Stimulated activated CD8-positive, alpha-beta memory T cell treated with anti-CD3 and anti-CD28 coated beads, Interleukin-4, amount 100 ng/mL, for 48 hours (primary cell): Measurements from ENCODE around the gene ATP5MK.
"Not testable (repeated sequence)": the region's sequence is repeated elsewhere in the genome, so short reads cannot be mapped to it uniquely, and the experiment has no call there.

Source experiments
- DNase-seq: peaks from one replicate; pipeline ENCODE4 v3.0.0-alpha.2; 2020

Gene ATP5MK, protein sequence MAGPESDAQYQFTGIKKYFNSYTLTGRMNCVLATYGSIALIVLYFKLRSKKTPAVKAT

DNA sequence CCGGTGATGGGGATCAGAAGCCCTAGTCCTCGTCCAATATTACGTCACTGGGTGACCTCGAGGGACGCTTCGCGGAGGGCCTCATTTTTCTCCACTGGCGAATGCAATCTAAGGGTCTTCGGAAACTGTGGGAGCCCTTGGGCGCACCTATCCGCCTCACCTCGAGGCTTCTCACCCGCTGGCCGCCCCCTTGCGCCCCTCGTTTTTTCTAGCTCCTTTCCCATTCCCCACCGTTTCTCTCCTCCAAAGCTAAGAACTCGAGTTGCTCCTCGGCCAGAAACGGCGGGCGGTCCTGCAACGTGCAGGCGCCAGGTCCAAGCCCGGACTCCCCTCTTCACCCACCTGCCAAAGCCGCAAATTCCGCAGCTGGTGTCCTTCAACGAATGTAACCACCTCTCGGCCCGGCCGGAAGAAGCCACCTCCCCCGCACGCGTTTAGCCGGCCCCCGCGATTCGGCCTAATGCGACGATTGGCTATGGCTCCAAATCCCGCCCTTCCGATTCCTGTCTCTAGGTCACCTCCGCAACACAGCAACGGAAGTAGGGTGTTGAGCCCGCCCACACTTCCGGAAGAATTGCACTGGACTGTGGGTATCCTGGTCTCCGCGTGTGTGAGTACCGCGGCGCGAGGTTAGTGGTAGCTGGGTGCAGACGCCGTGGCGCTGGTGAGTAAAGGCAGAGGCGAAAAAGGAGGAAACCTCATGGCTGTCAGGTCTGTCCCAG lies at the start of gene ATP5MK, which contains the start of gene PDCD11:
Gene ATP5MK (minus strand): TSS at position 409 of the 722 bp plus-strand sequence. CDS start 4,018 bp downstream, outside the sequence.
Gene PDCD11 (plus strand): TSS at position 560 of the 722 bp plus-strand sequence. CDS start 1,801 bp downstream, outside the sequence.
- peak; percentile 97 for DNase-seq

DNA sequence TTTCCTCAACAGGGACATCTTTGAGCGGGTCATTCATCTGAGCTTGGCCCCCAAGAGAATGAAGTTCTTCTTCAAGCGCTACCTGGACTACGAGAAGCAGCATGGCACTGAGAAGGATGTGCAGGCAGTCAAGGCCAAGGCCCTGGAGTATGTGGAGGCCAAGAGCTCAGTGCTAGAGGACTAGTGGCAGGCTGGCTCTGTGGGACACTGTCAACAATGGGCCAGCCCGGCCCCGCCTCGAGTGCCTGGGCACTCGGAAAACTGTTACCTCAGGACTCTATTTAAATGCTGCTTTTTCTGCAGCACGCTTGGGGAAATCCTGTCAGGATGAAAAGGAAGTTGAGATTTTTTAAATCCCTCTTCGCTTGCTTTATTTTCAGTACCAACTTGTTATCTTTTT lies 49.1 kb upstream of the ATP5MK start:
- no peak for DNase-seq

DNA sequence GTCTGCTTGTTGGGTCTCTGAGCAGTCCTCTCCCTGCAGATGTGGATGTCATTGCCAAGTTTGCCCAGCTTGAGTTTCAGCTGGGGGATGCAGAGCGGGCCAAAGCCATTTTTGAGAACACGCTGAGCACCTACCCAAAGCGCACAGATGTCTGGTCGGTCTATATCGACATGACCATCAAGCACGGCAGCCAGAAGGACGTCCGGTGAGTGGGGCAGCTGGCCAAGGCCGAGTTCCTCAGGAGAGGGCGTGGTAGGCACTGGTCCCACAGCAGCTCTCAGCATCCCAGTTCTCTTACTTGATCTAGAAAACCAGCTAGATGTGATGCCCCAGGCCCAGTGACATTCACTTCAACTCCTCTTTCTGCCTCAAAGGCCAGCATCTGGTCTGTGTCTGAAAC lies 48.2 kb upstream of the ATP5MK start:
- DNase-seq, result no peak

DNA sequence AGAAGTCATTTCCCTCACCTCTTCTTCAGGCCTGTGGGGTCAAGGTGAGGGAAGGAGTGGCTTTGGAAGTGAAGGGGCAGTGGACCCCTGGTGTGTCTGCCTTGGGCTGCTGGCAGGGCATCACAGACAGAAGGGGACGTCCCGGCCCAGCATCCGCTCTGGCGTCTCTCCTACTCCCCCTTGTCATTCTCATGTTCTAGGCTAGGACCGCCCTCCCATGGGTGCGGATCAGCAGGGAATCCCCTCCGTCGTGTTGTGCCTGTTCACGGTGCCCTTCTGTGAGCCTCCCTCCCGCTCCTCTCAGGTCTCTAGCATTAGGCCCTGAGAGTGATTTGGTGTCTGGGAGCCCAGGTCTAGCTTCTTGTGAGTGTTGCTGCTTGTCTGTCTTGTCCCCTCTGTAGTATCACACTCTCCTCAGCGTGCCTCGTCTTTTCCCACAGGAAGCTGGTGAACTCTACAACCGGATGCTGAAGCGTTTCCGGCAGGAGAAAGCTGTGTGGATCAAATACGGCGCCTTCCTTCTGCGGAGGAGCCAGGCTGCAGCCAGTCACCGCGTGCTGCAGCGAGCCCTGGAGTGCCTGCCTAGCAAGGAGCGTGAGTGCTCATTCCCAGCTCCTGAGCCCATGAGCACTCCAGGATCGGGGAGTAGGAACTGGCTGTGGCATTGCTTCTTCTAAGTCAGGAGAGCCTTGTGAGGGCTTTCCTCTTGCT lies 47.4 kb upstream of the ATP5MK start:
- no peak for DNase-seq

DNA sequence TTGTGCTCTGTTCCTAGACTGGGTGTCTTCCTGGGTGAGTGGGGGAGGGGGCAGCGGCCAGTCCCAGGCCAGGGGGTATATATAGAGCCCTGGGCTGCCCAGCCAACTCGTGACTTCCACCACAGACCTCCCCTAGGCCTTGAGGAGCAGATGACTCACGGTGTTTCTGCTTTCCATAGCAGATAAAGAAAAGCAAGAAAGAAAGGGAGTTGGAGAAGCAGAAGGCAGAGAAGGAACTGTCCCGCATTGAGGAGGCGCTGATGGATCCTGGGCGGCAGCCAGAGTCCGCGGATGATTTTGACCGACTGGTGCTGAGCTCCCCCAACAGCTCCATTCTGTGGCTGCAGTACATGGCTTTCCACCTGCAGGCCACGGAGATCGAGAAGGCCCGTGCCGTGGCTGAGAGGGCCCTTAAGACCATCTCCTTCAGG lies 45.8 kb upstream of the ATP5MK start:
- no peak for DNase-seq

DNA sequence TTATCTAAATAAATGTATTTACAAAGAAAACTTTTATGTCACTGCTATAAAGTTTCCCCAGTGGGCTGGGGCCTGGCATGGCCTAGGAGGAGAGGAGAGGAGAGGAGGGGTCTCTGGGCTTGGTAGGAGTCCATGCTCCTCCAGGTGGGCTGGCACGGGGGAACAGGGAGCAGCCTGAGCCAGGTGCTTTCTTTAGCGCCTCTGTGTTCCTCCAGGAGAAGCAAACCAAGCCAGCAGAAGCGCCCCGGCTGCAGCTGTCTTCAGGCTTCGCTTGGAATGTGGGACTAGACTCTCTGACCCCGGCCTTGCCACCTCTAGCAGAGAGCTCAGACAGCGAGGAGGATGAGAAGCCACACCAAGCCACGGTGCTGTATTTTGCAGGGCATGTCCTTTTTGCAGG lies 45.3 kb upstream of the ATP5MK start:
- DNase-seq, result no peak

DNA sequence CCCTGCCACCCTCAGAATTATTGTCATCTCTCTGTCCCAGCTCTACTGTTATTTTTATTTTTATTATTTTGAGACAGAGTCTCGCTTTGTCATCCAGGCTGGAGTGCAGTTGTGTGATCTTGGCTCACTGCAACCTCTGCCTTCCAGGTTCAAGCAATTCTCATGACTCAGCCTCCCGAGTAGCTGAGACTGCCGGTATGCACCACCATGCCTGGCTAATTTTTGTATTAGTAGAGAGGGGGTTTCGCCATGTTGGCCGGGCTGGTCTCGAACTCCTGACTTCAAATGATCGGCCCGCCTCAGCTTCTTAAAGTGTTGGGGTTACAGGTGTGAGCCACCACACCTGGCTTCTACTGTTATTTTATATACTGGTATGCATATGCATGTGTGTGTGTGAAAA lies 44.9 kb upstream of the ATP5MK start:
- DNase-seq, result no peak

DNA sequence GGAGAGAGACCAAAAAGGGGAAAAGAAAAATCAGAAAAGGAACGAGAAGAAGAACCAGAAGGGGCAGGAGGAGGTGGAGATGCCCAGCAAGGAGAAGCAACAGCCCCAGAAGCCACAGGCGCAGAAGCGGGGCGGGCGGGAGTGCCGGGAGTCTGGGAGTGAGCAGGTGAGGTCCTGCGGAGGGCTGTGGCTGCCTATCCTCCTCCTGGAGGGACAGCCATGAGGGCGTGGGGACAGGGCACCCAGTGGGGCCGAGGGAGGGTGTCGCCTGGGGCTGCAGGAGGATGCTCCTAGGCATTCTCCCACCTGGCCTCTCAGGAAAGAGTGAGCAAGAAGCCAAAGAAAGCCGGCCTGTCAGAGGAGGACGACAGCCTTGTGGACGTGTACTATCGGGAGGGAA lies 44.1 kb upstream of the ATP5MK start:
- no peak for DNase-seq

DNA sequence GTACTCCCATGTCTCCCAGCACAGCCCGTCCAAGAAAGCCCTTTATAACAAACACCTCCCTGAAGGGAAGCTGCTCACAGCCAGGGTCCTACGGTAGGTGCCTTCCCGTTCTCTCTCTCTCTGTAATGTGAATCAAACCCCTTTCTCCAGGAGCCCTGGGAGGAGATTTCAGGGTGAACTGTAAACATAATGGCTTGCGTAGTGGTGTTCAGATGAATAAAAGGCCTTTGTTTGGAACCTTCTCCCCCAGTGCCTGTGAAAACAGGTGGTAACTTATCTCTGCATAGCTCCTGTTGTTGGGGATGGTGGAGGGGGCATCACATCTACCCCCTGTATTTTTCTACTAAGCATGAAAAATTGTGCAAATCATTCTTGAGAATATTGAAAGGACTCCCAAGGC lies 43.5 kb upstream of the ATP5MK start:
- DNase-seq, result no peak

DNA sequence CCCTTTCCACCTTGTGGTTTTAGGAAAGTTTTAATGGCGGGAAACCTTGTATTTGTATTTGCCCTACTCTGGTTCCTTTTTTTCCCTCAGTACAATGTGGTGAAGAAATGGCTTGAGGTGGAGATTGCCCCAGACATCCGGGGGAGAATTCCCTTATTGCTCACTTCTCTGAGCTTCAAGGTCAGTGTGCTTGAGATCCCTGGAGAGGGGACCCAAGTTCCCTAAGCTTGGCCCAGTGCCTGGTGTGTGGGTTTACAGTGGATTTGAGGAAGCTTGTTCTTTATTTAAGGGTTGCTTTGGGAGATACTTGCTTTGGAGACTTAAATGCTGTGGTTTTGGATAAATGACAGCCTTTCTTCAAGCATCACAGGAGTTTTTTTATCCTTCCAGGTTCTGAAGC lies 37.6 kb upstream of the ATP5MK start:
- DNase-seq, result no peak

DNA sequence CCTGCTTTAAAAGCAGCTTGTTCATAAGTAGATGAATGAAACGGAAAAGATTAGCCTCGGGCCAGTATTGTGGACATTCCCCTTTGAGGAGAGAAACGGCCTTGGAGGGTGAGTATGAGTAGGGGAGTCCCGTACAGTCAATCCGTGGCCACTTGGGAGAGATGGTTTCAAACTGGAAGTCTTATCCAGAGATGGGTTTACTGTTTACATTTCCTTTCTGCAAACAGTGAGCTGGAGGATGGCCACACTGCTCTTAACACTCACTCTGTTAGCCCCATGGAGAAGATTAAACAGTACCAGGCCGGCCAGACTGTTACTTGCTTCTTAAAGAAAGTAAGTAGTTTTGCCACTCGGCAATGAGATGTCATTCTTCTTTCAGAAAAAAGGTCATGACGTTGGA lies 35.6 kb upstream of the ATP5MK start:
- DNase-seq, result no peak

DNA sequence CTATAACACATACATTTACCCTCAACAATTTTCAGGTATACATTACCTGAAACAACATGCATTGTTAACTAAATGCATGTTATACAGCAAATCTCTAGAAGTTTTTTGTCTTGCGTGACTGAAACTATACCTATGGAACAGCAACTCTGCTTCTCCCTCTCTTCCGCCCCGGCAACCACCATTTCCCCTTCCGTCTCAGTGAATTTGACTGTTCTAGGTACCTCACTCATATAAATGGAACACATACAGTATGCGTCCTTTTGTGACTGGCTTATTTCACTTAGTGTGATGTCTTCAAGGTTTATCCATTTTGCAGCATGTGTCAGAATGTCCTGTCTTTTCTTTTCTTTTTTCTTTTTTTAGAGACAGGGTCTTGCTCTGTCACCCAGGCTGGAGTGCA lies 33.4 kb upstream of the ATP5MK start:
- DNase-seq, result no peak

DNA sequence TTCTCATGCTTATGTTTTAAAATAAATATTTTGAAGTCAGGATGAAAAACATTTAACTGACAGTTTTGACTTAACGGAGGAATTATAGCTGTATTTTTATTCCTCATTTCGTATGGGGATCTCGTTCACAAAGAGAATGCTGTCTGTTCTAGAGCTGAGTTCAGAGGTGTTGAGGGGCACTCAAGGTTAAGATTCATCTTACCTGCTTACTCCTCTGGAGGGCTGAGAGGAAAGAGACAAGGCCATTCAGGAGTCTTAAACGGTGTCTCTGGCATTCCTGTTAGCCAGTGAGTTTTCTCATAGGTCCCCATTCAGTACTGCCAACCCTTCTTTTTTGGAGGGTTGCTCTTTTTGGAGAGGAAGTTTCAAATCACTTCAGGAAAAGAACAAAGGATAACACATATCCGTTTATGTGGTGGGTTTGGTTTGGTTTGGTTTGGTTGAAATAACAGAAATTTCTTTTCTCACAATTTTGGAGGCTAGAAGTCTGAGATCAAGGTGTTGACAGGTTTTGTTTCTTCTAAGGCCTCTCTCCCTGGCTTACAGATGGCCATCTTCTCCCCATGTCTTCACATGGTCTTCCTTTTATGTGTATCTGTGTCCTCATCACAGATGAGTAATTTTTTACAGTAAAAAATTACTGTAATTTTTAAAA lies 32.8 kb upstream of the ATP5MK start:
- DNase-seq, result no peak

DNA sequence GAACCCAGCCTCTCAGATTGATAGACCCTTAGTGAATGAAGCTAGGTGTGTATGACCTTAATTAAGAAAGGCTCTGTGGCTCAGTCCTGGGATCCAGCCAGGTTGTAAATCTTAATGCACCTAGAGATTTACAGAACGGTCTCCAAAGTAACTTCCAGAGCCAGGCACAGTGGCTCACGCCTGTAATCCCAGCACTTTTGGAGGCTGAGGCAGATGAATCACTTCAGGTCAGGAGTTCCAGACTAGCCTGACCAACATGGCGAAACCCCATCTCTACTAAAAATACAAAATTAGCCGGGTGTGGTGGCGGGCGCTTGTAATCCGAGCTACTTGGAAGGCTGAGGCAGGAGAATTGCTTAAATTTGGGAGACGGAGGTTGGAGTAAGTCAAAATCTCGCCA lies 31.6 kb upstream of the ATP5MK start:
- DNase-seq, result no peak

DNA sequence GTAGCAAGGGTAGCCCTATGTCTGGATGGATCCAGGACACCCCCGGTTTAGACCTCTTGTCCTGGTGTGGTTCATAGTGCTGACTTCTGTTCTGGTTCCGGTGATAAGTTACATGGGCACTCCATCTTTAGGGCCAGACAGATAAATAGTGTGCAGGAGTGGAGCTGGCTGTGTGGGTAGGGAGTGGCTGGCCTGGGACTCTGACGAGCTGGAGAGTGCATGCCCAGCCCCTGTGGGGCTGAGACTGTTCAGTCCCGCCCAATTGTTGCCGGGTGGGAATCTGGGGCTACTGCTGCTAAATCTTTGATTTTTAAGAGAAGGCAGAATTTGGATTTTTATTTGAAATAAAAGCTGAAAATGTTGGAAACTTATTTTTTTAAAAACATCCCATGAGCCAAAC lies 27.5 kb upstream of the ATP5MK start:
- DNase-seq, result no peak

DNA sequence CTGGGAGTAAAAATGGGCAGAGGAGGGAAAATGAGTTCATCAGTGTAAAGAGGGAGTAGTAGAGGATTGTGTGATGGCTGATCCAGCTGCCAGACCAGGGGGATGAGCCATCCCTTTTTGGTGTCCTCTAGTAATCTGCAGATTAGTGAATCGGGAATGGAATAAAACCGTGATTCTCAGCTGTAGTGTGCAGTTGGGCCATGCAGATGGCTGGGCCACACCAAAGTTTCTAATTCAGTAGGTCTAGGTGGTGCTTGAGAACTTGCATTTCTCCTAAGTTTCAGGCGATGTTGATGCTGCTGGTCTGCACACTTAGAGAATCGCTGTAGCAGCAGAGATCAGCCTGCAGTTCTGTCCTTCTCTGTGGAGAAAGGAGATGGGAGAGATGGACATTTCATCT lies 22.8 kb upstream of the ATP5MK start:
- DNase-seq, result no peak

DNA sequence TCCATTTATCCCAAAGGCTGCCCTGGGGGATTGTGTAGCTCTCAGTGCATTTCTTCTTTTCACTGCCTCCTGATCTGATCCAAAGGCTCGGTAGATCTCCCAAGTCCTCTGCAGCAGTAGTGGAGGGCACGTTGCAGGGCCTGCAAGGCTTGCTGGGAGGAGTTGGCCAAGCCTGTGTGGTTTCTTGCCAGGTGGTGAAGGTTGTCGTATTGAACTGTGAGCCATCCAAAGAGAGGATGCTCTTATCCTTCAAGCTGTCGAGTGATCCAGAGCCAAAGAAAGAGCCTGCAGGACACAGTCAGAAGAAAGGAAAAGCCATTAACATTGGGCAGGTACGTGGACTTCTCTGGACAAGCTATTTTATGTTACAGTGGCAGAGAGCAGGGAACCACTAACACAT lies 21.3 kb upstream of the ATP5MK start:
- DNase-seq, result no peak

DNA sequence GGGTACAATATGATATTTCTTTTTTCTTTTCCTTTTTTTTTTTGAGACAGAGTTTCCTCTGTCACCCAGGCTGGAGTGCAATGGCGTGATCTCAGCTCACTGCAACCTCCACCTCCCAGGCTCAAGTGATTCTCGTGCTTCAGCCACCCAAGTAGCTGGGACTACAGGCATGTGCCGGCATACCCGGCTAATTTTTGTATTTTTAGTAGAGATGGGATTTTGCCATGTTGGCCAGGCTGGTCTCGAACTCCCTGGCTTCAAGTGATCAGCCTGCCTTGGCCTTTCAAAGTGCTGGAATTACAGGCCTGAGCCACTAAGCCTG lies 20.8 kb upstream of the ATP5MK start:
- not testable (repeated sequence) for DNase-seq

DNA sequence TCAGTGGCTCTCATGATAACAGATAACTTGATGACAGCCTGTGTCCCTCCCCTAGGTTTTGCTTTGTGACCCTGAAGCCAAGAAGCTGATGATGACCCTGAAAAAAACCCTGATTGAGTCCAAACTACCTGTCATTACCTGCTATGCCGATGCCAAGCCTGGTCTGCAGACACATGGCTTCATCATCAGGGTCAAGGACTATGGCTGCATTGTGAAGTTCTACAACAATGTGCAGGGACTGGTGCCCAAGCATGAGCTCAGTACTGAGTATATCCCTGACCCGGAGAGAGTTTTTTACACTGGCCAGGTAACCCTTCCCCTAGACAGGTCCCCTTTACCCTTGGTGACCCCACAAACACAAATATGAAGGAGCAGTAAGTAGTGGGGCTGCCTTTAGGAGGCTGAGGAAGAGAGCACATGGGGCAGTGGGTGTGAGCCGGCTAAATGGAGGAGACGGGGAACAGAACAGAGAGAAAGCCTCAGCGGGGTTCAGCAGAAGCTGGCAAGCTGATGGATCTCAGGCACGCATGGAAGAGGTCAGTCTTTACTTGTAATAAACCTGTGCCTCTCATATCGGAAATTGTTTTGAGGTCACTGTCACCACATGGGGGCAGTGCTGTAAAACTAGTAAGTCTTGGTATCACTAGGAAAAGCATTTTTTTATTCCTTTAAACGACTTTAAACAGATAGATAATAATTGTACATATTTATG lies 20.3 kb upstream of the ATP5MK start:
- DNase-seq, result peak; percentile 61

DNA sequence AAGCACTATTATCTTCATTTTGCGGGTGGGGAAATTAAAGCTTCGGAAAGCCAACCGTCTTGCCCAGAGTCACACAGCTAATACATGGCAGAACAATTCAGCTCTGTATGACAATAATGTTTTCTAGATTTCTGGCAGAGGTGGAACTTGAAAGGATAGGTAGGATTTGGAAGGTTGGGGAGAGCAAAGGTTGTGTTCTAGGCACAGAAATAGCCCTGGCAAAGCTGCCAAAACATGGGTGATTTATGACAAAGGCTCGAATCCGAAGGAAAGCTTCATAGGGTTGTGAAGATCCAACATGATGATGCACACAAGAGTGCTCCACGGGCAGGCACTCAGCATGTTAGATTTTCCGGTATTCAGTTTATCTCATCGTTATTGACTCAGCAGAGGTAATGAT lies 19.3 kb upstream of the ATP5MK start:
- DNase-seq, result no peak

DNA sequence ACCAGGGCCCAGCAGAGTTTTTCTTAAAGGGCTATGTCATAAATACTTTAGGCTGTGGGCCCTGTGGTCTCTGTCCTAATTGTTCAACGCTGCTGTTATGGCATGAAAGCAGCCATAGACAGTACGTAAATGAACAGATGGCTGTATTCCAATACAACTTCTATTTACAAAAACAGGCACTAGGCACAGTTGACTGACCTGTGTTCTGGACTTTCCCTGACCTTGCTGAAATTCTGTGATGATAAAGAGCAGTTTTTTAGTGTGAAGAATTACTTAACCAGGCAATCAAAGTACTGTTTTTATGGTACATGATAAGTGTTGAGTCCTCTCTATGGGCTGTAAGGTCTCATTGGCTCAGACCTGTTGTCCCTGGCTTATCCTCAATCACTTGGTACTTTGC lies 17.3 kb upstream of the ATP5MK start:
- DNase-seq, result no peak

DNA sequence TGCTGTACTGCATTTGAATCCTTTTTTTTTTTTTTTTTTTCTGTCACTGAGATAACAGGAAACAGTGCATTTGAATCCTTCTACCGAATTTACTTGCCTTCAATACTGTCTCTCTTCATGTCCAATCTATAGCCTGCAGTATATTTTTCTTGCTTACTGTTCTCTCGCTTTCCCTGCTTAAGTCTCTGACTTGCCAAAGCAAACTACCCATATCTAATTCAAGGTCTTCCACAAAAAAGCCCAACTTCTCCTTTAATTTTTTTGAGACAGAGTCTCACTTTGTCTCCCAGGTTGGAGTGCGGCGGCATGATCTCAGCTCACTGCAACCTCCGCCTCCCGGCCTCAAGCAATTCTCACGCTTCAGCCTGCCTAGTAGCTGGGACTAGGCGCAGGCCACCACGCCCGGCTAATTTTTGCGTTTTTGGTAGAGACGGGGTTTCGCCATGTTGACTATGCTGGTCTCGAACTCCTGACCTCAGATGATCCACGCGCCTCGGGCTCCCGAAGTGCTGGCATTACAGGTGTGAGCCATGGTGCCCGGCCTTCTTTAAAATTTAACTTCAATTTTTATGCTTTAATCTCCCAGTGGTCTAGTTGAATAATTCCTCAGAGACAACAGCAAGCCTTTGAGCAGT lies 1.0 kb upstream of the ATP5MK start:
- no peak for DNase-seq

DNA sequence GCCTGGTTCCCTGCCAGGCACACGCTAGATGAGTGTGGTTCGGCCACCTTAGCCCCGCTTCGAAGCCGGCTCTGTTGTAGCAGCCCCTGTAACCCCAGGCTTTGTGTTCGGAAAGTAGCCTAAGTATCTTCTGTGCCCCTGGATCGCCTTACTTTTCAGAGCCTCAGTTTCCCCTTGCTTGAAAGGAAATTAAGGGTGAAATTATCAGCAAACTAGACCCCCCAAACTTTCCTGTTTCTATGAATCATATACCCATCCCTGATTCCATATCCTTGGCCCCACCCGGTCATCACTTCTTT lies 463 bp upstream of the ATP5MK start:
- DNase-seq, result no peak
